Measurements from ENCODE around the gene NUDCD3.

DNA sequence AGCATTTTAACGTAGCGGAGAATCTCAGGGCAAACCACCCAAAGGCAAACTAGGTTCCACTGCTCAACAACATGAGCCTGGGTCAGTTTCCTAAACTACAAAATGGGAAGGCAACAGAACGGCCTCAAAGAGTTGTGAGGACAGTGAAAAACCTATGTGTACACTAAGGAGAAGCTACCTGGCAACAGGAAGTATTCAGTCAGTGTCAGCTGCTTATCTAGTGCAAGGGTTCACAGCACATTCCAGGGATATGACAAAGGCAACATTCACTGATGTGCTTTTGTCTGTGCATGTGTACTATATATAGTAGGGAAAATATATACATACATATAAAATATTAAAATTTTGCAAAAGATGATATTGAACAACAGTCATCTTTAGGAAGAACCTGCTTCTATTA, 17.2 kb downstream of the NUDCD3 start:
- TF ChIP-seq, protein P1, sequence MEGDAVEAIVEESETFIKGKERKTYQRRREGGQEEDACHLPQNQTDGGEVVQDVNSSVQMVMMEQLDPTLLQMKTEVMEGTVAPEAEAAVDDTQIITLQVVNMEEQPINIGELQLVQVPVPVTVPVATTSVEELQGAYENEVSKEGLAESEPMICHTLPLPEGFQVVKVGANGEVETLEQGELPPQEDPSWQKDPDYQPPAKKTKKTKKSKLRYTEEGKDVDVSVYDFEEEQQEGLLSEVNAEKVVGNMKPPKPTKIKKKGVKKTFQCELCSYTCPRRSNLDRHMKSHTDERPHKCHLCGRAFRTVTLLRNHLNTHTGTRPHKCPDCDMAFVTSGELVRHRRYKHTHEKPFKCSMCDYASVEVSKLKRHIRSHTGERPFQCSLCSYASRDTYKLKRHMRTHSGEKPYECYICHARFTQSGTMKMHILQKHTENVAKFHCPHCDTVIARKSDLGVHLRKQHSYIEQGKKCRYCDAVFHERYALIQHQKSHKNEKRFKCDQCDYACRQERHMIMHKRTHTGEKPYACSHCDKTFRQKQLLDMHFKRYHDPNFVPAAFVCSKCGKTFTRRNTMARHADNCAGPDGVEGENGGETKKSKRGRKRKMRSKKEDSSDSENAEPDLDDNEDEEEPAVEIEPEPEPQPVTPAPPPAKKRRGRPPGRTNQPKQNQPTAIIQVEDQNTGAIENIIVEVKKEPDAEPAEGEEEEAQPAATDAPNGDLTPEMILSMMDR (IDR thresholded peaks at IDR 0.05) = no peak
- no peak for TF ChIP-seq POLR2A (IDR thresholded peaks at IDR 0.05)
